Hepatocyte (in vitro differentiated cells): ENCODE results near the gene TMCC2. TPM values are rescaled to one million over a fixed set of nuclear protein-coding genes. Genes with fewer than 3 reads are reported as not detected.

Source experiments
- DNase-seq: peaks from one replicate; pipeline ENCODE4 v3.0.0-alpha.2; 2016; ENCODE audit warnings: low spot score
- H2AFZ ChIP-seq: fragments of 200-600 bp; sonication (generic); 2 replicates; pipeline ENCODE4 v1.6.0; 2016; ENCODE audit warnings: antibody characterized with exemption, mild to moderate bottlenecking
- H3K27ac ChIP-seq: fragments of 200-600 bp; sonication (generic); 2 replicates; pipeline ENCODE4 v1.5.1; 2016; ENCODE audit warnings: mild to moderate bottlenecking
- H3K27me3 ChIP-seq: fragments of 200-600 bp; sonication (generic); 2 replicates; pipeline ENCODE4 v1.6.1; 2016
- H3K36me3 ChIP-seq: fragments of 200-600 bp; sonication (generic); replicated peaks from 2 replicates; pipeline ENCODE4 v1.5.1; 2016; ENCODE audit warnings: low read depth; ENCODE audit not compliant: insufficient read depth
- H3K4me1 ChIP-seq: fragments of 200-600 bp; sonication (generic); 2 replicates; pipeline ENCODE4 v1.5.1; 2016; ENCODE audit warnings: mild to moderate bottlenecking, moderate library complexity; ENCODE audit not compliant: insufficient read depth
- H3K4me2 ChIP-seq: fragments of 200-600 bp; sonication (generic); 2 replicates; pipeline ENCODE4 v1.6.0; 2016
- H3K4me3 ChIP-seq: fragments of 200-600 bp; sonication (generic); 2 replicates; pipeline ENCODE4 v1.5.1; 2016; ENCODE audit warnings: mild to moderate bottlenecking
- H3K79me2 ChIP-seq: fragments of 200-600 bp; sonication (generic); 2 replicates; pipeline ENCODE4 v1.6.0; 2017; ENCODE audit warnings: mild to moderate bottlenecking
- H3K9me2 ChIP-seq: fragments of 200-600 bp; sonication (generic); replicated peaks from 2 replicates; pipeline ENCODE4 v1.6.0; 2017; ENCODE audit warnings: mild to moderate bottlenecking; ENCODE audit not compliant: insufficient read depth
- H3K9me3 ChIP-seq: fragments of 200-600 bp; sonication (generic); 2 replicates; pipeline ENCODE4 v1.5.1; 2016; ENCODE audit warnings: low read depth, mild to moderate bottlenecking
- H4K20me1 ChIP-seq: fragments of 200-600 bp; sonication (generic); 2 replicates; pipeline ENCODE4 v1.6.0; 2016; ENCODE audit warnings: mild to moderate bottlenecking; ENCODE audit not compliant: insufficient read depth, poor library complexity, severe bottlenecking
- CTCF ChIP-seq: fragments of 200-600 bp; sonication (generic); IDR thresholded peaks from 2 replicates; pipeline ENCODE4 v1.5.1; 2016; ENCODE audit warnings: antibody characterized with exemption, mild to moderate bottlenecking; ENCODE audit not compliant: poor library complexity
- EZH2 ChIP-seq: fragments of 200-600 bp; sonication (generic); IDR thresholded peaks from 2 replicates; pipeline ENCODE4 v1.6.1; 2016; ENCODE audit warnings: antibody characterized with exemption, mild to moderate bottlenecking, borderline replicate concordance
- EZH2phosphoT487 ChIP-seq: fragments of 200-600 bp; sonication (generic); IDR thresholded peaks from one replicate; pipeline ENCODE4 v1.6.1; 2018; ENCODE audit warnings: antibody characterized with exemption, mild to moderate bottlenecking, low read depth, moderate library complexity; ENCODE audit not compliant: unreplicated experiment, severe bottlenecking
- WGBS: methylation state at CpG from one replicate; pipeline ENCODE4 v1.1.6; 2016; ENCODE audit warnings: low lambda C conversion rate; ENCODE audit errors: missing lambda C conversion rate; 5-methylcytosine and 5-hydroxymethylcytosine counted together
- polyA plus RNA-seq: library from polyadenylated mRNA; unstranded; fragments of >200 nt; fragmentation: Nextera tagmentation; extraction: Ambion mirVana; gene quantifications from 2 replicates; pipeline ENCODE4 v1.2.1, GENCODE V29; 2016
- total RNA-seq: library from RNA; depleted of rRNA; stranded (reverse); fragments of >200 nt; gene quantifications from 2 replicates; pipeline ENCODE4 v1.2.3, GENCODE V29; 2014

The TMCC2 gene
- total and polyA plus RNA-seq, 2 experiments from 2014 or later, result 2.5 to 2.9 TPM

GRCh38 chr1:205258261-205258691, 30.5 kb downstream of the TMCC2 start:
- Histone ChIP-seq H3K4me2 (no peak overlapping the region), H2AFZ (no peak overlapping the region), H3K4me1 (peaks cover 10% of the 10 kb centered on the region), H3K9me2 (no peaks in the 10 kb centered on the region), H4K20me1 (no peaks in the 10 kb centered on the region), H3K27me3 (no peaks in the 10 kb centered on the region), H3K79me2 (no peaks in the 10 kb centered on the region), H3K9me3 (no peaks in the 10 kb centered on the region), H3K36me3 (no peaks in the 10 kb centered on the region), H3K27ac (no peak overlapping the region), H3K4me3 (no peak overlapping the region)
- TF ChIP-seq EZH2, result no peak
- TF ChIP-seq EZH2phosphoT487, result no peak
- no peak for TF ChIP-seq CTCF
- WGBS, result 80% methylated on average over 7 of the region's 7 CpGs
- no peak for DNase-seq

- Histone ChIP-seq H3K9me2 (no peaks in the 10 kb centered on the region), H3K9me3 (no peaks in the 10 kb centered on the region), H3K79me2 (no peaks in the 10 kb centered on the region), H3K36me3 (no peaks in the 10 kb centered on the region), H3K27me3 (no peaks in the 10 kb centered on the region), H3K27ac (no peak overlapping the region), H4K20me1 (no peaks in the 10 kb centered on the region), H3K4me3 (no peak overlapping the region), H3K4me1 (peaks cover 10% of the 10 kb centered on the region), H2AFZ (no peak overlapping the region), H3K4me2 (no peak overlapping the region)
- no peak for DNase-seq
- 86% methylated on average over 8 of the region's 8 CpGs for WGBS
- no peak for TF ChIP-seq EZH2
- no peak for TF ChIP-seq EZH2phosphoT487
- no peak for TF ChIP-seq CTCF
These were observed 31.0 kb downstream of the TMCC2 start for GRCh38 chr1:205258719-205259118.

GRCh38 chr1:205259324-205259832, 31.6 kb downstream of the TMCC2 start:
- Histone ChIP-seq H3K27me3 (no peaks in the 10 kb centered on the region), H2AFZ (no peak overlapping the region), H3K79me2 (no peaks in the 10 kb centered on the region), H3K27ac (no peak overlapping the region), H3K4me2 (no peak overlapping the region), H3K9me2 (no peaks in the 10 kb centered on the region), H3K4me1 (peaks cover 10% of the 10 kb centered on the region), H4K20me1 (no peaks in the 10 kb centered on the region), H3K9me3 (no peaks in the 10 kb centered on the region), H3K36me3 (no peaks in the 10 kb centered on the region), H3K4me3 (no peak overlapping the region)
- 70% methylated on average over 10 of the region's 10 CpGs for WGBS
- no peak for TF ChIP-seq EZH2
- TF ChIP-seq CTCF, result no peak
- no peak for TF ChIP-seq EZH2phosphoT487
- no peak for DNase-seq

GRCh38 chr1:205259998-205260397, 32.3 kb downstream of the TMCC2 start:
- WGBS, result 89% methylated on average over 1 of the region's 1 CpG
- Histone ChIP-seq H3K4me1 (peaks cover 10% of the 10 kb centered on the region), H3K9me2 (no peaks in the 10 kb centered on the region), H3K27me3 (no peaks in the 10 kb centered on the region), H3K9me3 (no peaks in the 10 kb centered on the region), H3K79me2 (no peaks in the 10 kb centered on the region), H3K4me3 (no peak overlapping the region), H3K4me2 (no peak overlapping the region), H3K36me3 (no peaks in the 10 kb centered on the region), H2AFZ (no peak overlapping the region), H4K20me1 (no peaks in the 10 kb centered on the region), H3K27ac (no peak overlapping the region)
- no peak for DNase-seq
- TF ChIP-seq EZH2, result no peak
- no peak for TF ChIP-seq EZH2phosphoT487
- TF ChIP-seq CTCF, result no peak
